Esophagus muscularis mucosa (tissue), 4 donors: ENCODE measurements around the gene ZRSR2. TPM values are rescaled to one million over a fixed set of nuclear protein-coding genes. Genes with fewer than 3 reads are reported as not detected.

Experiments
- DNase-seq: peaks from one replicate; pipeline ENCODE4 v3.0.0-alpha.2; 2017; ENCODE audit errors: extremely low spot score
- H3K27ac ChIP-seq, 4 donors: fragments of 200-600 bp; sonication (generic); replicated peaks in 1 of 4; 1 replicate in 3 of 4; 2 replicates in 1 of 4; pipeline ENCODE4 v1.5.1; 2016 to 2019; ENCODE audit warnings: mild to moderate bottlenecking in 1 of 4
- H3K27me3 ChIP-seq, 4 donors: fragments of 200-600 bp; sonication (generic); one replicate each; pipeline versions ENCODE4 v1.5.1 to v1.6.0; 2016 to 2019
- H3K36me3 ChIP-seq, 4 donors: fragments of 200-600 bp; sonication (generic); one replicate each; pipeline ENCODE4 v1.5.1; 2016 to 2019
- H3K4me1 ChIP-seq, 4 donors: fragments of 200-600 bp; sonication (generic); one replicate each; pipeline ENCODE4 v1.5.1; 2016 to 2019
- H3K4me3 ChIP-seq, 4 donors: fragments of 200-600 bp; sonication (generic); 1 replicate in 2 of 4; 2 replicates in 2 of 4; pipeline ENCODE4 v1.5.1; 2016 to 2019; ENCODE audit warnings: mild to moderate bottlenecking in 4 of 4, moderate library complexity in 1 of 4
- H3K9me3 ChIP-seq, 4 donors: fragments of 200-600 bp; sonication (generic); 1 replicate in 3 of 4; 2 replicates in 1 of 4; pipeline ENCODE4 v1.5.1; 2016 to 2019
- EP300 ChIP-seq: sonication (generic); formaldehyde crosslinking; IDR thresholded peaks from one replicate; pipeline ENCODE4 v1.6.1; 2017; ENCODE audit warnings: antibody characterized with exemption
- POLR2A ChIP-seq: fragments of 450-650 bp; IDR thresholded peaks from one replicate; pipeline ENCODE4 v1.6.1; 2017; ENCODE audit warnings: antibody characterized with exemption, moderate library complexity, mild to moderate bottlenecking, low read depth
- POLR2AphosphoS5 ChIP-seq, 2 donors: sonication (generic); formaldehyde crosslinking; IDR thresholded peaks; one replicate each; pipeline ENCODE4 v1.6.1; 2017; ENCODE audit warnings: antibody characterized with exemption in 2 of 2
- WGBS: methylation state at CpG from one replicate; pipeline ENCODE4 v1.1.5; 2018; 5-methylcytosine and 5-hydroxymethylcytosine counted together
- intact Hi-C: fragments of 100-400 bp; cut with DNase I; formaldehyde crosslinking; loops from one replicate; pipeline ENCODE4 v1.15.1; 2023
- total RNA-seq, 4 donors: library from RNA; depleted of rRNA; stranded (reverse); fragments of >200 nt; gene quantifications; one replicate each; pipeline versions ENCODE4 v1.1.0 to v1.2.1, GENCODE V29; 2016
- TF ChIP-seq, protein P1 (sequence below), 3 experiments: fragments of 200-600 bp in 2 of 3; fragments of 450-650 bp in 1 of 3; sonication (generic) in 2 of 3; IDR thresholded peaks; one replicate each; pipeline ENCODE4 v1.5.1; 2017 to 2019; ENCODE audit warnings: antibody characterized with exemption in 3 of 3, mild to moderate bottlenecking in 2 of 3, moderate library complexity in 1 of 3

Gene ZRSR2
- total RNA-seq, 4 donors from 2014 or later: 7.0 to 12.4 (median 9.0) TPM

DNA sequence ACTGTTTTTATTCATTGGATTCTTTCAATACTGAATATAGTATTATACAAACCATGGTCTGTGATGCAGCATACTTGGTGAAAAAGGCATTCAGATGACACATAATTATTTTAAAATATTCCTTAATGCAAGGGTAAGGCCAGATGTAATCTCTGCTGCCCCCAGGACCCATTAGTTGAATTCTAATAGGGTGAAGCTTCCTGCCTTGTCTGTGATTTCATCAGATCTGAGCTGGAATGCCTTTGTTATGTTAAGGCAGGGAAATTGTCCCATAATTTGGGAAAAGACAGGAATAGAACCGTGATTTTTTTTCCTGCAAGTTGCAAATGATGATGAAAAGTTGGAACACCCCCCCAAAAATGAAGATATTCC is 26.1 kb downstream of the ZRSR2 start:
- Histone ChIP-seq H3K9me3 (no peaks in the 10 kb centered on the region), H3K4me3 (no peak overlapping the region), H3K27ac (no peak overlapping the region), H3K36me3 (peaks cover 0 to 93% (median 55%) of the 10 kb centered on the region in 4 donors), H3K4me1 (no peaks in the 10 kb centered on the region), H3K27me3 (no peaks in the 10 kb centered on the region)
- TF ChIP-seq POLR2A (no peak), EP300 (no peak), POLR2AphosphoS5 (IDR thresholded peaks at IDR 0.05) (no peak)
- TF ChIP-seq, protein P1, sequence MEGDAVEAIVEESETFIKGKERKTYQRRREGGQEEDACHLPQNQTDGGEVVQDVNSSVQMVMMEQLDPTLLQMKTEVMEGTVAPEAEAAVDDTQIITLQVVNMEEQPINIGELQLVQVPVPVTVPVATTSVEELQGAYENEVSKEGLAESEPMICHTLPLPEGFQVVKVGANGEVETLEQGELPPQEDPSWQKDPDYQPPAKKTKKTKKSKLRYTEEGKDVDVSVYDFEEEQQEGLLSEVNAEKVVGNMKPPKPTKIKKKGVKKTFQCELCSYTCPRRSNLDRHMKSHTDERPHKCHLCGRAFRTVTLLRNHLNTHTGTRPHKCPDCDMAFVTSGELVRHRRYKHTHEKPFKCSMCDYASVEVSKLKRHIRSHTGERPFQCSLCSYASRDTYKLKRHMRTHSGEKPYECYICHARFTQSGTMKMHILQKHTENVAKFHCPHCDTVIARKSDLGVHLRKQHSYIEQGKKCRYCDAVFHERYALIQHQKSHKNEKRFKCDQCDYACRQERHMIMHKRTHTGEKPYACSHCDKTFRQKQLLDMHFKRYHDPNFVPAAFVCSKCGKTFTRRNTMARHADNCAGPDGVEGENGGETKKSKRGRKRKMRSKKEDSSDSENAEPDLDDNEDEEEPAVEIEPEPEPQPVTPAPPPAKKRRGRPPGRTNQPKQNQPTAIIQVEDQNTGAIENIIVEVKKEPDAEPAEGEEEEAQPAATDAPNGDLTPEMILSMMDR (IDR thresholded peaks at IDR 0.05): no peak
- no peak for DNase-seq
- intact Hi-C loops: no loop called here
- WGBS: 75% methylated on average over 1 of the region's 1 CpG

DNA sequence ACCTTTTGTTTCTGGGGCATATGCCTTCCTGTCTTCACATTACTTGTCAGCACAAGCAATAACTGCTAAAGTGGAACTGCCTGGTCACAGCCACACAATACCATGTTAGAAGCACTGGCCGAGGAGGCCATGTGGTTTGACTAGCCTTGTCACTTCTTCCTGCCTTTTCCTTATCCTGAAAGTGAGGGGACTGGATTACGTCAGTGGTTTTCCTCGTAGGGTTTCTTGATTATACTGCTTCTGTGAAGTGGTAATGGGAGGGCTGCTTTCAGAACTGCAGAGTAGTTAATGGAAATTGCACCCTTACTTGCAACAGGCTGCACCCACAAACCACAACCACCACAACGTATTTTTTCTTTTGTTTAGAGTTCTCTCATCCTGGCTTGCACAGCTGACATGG is 26.6 kb downstream of the ZRSR2 start:
- DNase-seq: no peak
- Histone ChIP-seq H3K27me3 (no peaks in the 10 kb centered on the region), H3K36me3 (peaks cover 0 to 92% (median 52%) of the 10 kb centered on the region in 4 donors), H3K27ac (no peak overlapping the region), H3K4me3 (no peak overlapping the region), H3K4me1 (no peaks in the 10 kb centered on the region), H3K9me3 (no peaks in the 10 kb centered on the region)
- whole genome bisulfite sequencing: 68% methylated on average over 4 of the region's 4 CpGs
- TF ChIP-seq EP300 (no peak), POLR2A (no peak), POLR2AphosphoS5 (IDR thresholded peaks at IDR 0.05) (no peak)
- TF ChIP-seq, protein P1 (IDR thresholded peaks at IDR 0.05): no peak
- intact Hi-C loops: no loop called here

DNA sequence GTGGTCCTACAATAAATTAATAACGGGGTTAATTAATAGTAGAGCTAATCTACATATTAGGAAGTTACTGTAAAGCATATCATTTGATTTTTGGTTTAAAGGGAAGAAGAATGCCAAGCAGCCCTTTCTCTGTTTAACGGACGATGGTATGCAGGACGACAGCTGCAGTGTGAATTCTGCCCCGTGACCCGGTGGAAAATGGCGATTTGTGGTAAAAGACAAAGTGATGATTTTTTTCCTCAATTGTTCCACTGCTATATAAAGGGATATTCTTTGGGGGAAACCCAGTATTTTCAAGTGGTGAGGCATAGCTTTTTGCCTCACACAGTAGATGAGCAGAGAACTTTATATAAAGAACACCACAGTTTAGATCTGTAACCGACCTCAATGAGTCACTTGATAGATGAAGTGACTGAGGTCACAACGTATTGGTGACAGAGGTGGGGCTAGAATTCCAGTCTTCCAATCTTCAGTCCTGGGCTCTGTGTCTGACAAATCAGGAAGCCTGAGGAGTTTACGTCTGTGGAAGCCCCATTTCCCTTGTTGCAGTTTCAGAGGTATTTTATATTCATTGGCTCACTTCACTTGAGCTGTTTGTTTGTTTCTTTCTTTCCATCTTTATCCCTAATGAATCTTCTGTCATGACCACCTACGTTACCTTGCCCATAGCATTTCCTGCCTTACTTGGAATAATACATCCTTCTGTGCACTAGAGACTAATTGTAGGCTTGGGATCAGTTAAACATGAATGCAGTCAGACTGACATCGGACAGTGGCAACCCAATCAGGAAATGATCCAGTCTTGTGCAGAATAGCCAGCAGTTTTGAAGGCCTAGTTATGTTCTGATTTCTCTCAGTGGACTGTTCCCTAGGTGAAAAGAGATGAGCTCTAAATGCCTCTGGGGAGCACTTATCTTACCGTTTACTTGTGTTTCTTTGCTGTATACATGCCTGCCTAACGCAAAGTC is 30.1 kb downstream of the ZRSR2 start:
- 84% methylated on average over 14 of the region's 14 CpGs for WGBS
- intact Hi-C loops: no loop called here
- H3K4me3 ChIP-seq: no peak overlapping the region

DNA sequence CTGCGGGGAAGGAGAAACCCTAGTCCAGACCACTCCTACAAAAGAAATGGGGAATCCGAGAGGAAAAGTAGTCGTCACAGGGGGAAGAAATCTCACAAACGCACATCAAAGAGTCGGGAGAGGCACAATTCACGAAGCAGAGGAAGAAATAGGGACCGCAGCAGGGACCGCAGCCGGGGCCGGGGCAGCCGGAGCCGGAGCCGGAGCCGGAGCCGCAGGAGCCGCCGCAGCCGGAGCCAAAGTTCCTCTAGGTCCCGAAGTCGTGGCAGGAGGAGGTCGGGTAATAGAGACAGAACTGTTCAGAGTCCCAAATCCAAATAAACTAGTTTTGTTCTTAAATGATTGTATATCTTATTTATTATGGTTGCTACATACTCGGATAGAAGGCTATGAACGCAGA is 32.6 kb downstream of the ZRSR2 start:
- Histone ChIP-seq H3K4me1 (peaks cover 0 to 9% (median 0%) of the 10 kb centered on the region in 4 donors), H3K27ac (no peak overlapping the region), H3K9me3 (no peaks in the 10 kb centered on the region), H3K36me3 (peaks cover 0 to 64% (median 37%) of the 10 kb centered on the region in 4 donors), H3K27me3 (no peaks in the 10 kb centered on the region), H3K4me3 (no peak overlapping the region)
- intact Hi-C loops: no loop called here
- TF ChIP-seq, protein P1 (IDR thresholded peaks at IDR 0.05): no peak
- TF ChIP-seq POLR2A (no peak), EP300 (no peak), POLR2AphosphoS5 (IDR thresholded peaks at IDR 0.05) (no peak)
- no peak for DNase-seq
- 97% methylated on average over 23 of the region's 23 CpGs for WGBS

More for the DNA sequence above, 30.1 kb downstream of the ZRSR2 start:
- DNase-seq: no peak
- no peaks in the 10 kb centered on the region for H3K27me3 ChIP-seq
- H3K27ac ChIP-seq: no peak overlapping the region
- no peaks in the 10 kb centered on the region for H3K9me3 ChIP-seq
- H3K4me1 ChIP-seq: no peaks in the 10 kb centered on the region
- TF ChIP-seq POLR2AphosphoS5 (IDR thresholded peaks at IDR 0.05): no peak
- TF ChIP-seq POLR2A: no peak
- TF ChIP-seq, protein P1 (IDR thresholded peaks at IDR 0.05): no peak
- TF ChIP-seq EP300: no peak
- peaks cover 0 to 77% (median 54%) of the 10 kb centered on the region in 4 donors for H3K36me3 ChIP-seq
